Measurements from ENCODE around the gene ARHGAP11A. TPM values are rescaled to one million over a fixed set of nuclear protein-coding genes. Genes with fewer than 3 reads are reported as not detected.

ARHGAP11A gene
- total RNA-seq, 2 experiments from 2014 or later: 4.7 to 5.8 TPM

DNA sequence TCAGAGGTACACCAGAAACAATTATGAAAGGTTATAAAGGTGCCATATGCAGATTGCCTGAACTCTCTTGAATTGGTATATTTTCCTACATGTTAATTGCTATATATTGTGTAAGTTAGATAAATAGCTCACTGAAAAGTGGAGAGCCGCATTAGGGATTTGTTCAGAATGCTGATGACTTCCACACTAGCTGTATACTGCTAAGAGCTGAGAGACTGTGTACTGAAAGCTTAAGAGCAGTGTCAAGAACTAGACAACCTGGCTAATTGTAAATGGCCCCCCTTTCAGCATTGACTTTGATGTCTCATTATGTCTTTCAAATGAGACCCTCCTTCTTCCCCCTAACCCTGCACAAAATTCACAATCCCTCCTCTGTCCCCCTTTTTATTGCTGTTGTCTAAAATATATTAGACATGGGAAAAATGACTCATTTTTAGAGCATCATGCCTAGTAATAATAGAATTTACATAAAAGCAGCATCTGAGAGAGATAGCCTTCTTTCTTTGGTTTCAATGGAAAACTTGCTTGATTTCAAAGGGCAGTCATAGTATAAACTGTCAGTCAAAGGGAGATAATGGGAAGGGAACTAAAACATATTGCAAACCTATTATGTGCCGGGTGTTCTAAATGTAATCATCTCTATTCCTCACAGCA, 67.8 kb downstream of the ARHGAP11A start:
- no peaks in the 10 kb centered on the region for H3K27me3 Mint-ChIP-seq
- no peaks in the 10 kb centered on the region for H3K9me3 ChIP-seq (ENCODE audit: control insufficient read depth in 1 of 2, insufficient read depth in 1 of 2, low read length in 2 of 2)
- ATAC-seq (ENCODE audit: poor library complexity) (no peak), DNase-seq (no peak)
- no peaks in the 10 kb centered on the region for H3K27me3 ChIP-seq (ENCODE audit: control insufficient read depth in 1 of 2, insufficient read depth in 2 of 2, low read length in 2 of 2)
- no peaks in the 10 kb centered on the region for H3K36me3 ChIP-seq (ENCODE audit: insufficient read depth, low read length)
- H3K4me1 Mint-ChIP-seq (ENCODE audit: low read depth): no peaks in the 10 kb centered on the region
- no peaks in the 10 kb centered on the region for H3K4me1 ChIP-seq (ENCODE audit: insufficient read depth, low read length)
- ChIA-PET CTCF (no interaction called here), POLR2A (no interaction called here)
- intact Hi-C loops (cut with DNase I, micrococcal nuclease): no loop called here
- H3K4me3 Mint-ChIP-seq: no peak overlapping the region
- no peaks in the 10 kb centered on the region for H3K9me3 Mint-ChIP-seq
- H3K4me3 ChIP-seq (ENCODE audit: low read length): no peak overlapping the region
- no peaks in the 10 kb centered on the region for H3K36me3 Mint-ChIP-seq (ENCODE audit: low read depth)
- no peak overlapping the region for H3K27ac Mint-ChIP-seq
- H3K27ac ChIP-seq (ENCODE audit: low read depth in 1 of 2, low read length in 2 of 2): no peak overlapping the region
- no peak for TF ChIP-seq CTCF (IDR thresholded peaks at IDR 0.05)

- POLR2A ChIA-PET: no interaction called here
- CTCF ChIA-PET: no interaction called here
- no peaks in the 10 kb centered on the region for H3K27me3 Mint-ChIP-seq
- Histone ChIP-seq H3K36me3 (ENCODE audit: insufficient read depth, low read length) (no peaks in the 10 kb centered on the region), H3K27me3 (ENCODE audit: control insufficient read depth in 1 of 2, insufficient read depth in 2 of 2, low read length in 2 of 2) (no peaks in the 10 kb centered on the region), H3K9me3 (ENCODE audit: control insufficient read depth in 1 of 2, insufficient read depth in 1 of 2, low read length in 2 of 2) (no peaks in the 10 kb centered on the region), H3K4me1 (ENCODE audit: insufficient read depth, low read length) (no peaks in the 10 kb centered on the region), H3K4me3 (ENCODE audit: low read length) (no peak overlapping the region), H3K27ac (ENCODE audit: low read depth in 1 of 2, low read length in 2 of 2) (no peak overlapping the region)
- intact Hi-C loops (cut with DNase I, micrococcal nuclease): no loop called here
- no peaks in the 10 kb centered on the region for H3K36me3 Mint-ChIP-seq (ENCODE audit: low read depth)
- H3K27ac Mint-ChIP-seq: no peak overlapping the region
- TF ChIP-seq CTCF (IDR thresholded peaks at IDR 0.05): no peak
- H3K4me3 Mint-ChIP-seq: no peak overlapping the region
- no peaks in the 10 kb centered on the region for H3K9me3 Mint-ChIP-seq
- ATAC-seq (ENCODE audit: poor library complexity): no peak
- DNase-seq: peak in 1 of 14 experiments; percentile 15
- no peaks in the 10 kb centered on the region for H3K4me1 Mint-ChIP-seq (ENCODE audit: low read depth)
These were observed 68.7 kb downstream of the ARHGAP11A start for GRCh38 chr15:32683906-32684584.

DNA sequence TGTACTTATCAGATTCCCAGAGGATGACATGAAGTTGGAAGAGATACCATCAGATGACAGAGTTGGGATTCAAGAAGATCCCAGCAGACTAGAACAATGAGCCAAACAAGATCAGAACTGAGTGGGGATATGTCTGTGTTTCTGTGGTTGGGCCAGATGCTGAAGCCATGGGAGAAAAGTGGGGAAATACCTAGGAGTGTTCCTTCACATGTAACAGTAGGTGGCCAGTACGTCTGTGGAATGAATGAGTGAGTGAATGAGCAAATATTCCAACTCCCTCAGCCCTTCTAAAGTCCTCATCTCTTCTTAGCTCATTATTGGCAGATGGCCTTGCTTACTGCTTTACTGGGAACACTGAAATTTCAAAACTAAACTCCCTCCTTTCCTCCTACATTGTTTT, 70.3 kb downstream of the ARHGAP11A start:
- H3K9me3 Mint-ChIP-seq: no peaks in the 10 kb centered on the region
- ATAC-seq (ENCODE audit: poor library complexity) (no peak), DNase-seq (no peak)
- Histone ChIP-seq H3K27me3 (ENCODE audit: control insufficient read depth in 1 of 2, insufficient read depth in 2 of 2, low read length in 2 of 2) (no peaks in the 10 kb centered on the region), H3K4me3 (ENCODE audit: low read length) (no peak overlapping the region), H3K4me1 (ENCODE audit: insufficient read depth, low read length) (no peaks in the 10 kb centered on the region), H3K27ac (ENCODE audit: low read depth in 1 of 2, low read length in 2 of 2) (no peak overlapping the region), H3K9me3 (ENCODE audit: control insufficient read depth in 1 of 2, insufficient read depth in 1 of 2, low read length in 2 of 2) (no peaks in the 10 kb centered on the region), H3K36me3 (ENCODE audit: insufficient read depth, low read length) (no peaks in the 10 kb centered on the region)
- H3K4me3 Mint-ChIP-seq: no peak overlapping the region
- ChIA-PET POLR2A (no interaction called here), CTCF (no interaction called here)
- no peaks in the 10 kb centered on the region for H3K27me3 Mint-ChIP-seq
- no peaks in the 10 kb centered on the region for H3K36me3 Mint-ChIP-seq (ENCODE audit: low read depth)
- intact Hi-C loops (cut with DNase I, micrococcal nuclease): no loop called here
- no peaks in the 10 kb centered on the region for H3K4me1 Mint-ChIP-seq (ENCODE audit: low read depth)
- H3K27ac Mint-ChIP-seq: no peak overlapping the region
- TF ChIP-seq CTCF (IDR thresholded peaks at IDR 0.05): no peak

Measured in CD4-positive, alpha-beta T cell (primary cell).